Measurements from ENCODE around the gene TENM4.

- TF ChIP-seq CTCF (IDR thresholded peaks at IDR 0.05) (no peak), POLR2A (IDR thresholded peaks at IDR 0.05) (no peak)
Observed at GRCh38 chr11:78828676-78829075, 612.2 kb downstream of the TENM4 start.

Measured in Peyer's patch (tissue), 4 donors.